NCI-H128 (cell line): ENCODE results near the gene DIP2C.
A peak's percentile ranks its signal among the peaks of the same experiment; 100 is the strongest.
"Not testable (repeated sequence)": the region's sequence is repeated elsewhere in the genome, so short reads cannot be mapped to it uniquely, and the experiment has no call there.

Experiments used
- DNase-seq: peaks from one replicate; lab custom pipeline; 2025; ENCODE audit not compliant: unreplicated experiment; lab: John Stamatoyannopoulos, UW

Gene DIP2C

DNA sequence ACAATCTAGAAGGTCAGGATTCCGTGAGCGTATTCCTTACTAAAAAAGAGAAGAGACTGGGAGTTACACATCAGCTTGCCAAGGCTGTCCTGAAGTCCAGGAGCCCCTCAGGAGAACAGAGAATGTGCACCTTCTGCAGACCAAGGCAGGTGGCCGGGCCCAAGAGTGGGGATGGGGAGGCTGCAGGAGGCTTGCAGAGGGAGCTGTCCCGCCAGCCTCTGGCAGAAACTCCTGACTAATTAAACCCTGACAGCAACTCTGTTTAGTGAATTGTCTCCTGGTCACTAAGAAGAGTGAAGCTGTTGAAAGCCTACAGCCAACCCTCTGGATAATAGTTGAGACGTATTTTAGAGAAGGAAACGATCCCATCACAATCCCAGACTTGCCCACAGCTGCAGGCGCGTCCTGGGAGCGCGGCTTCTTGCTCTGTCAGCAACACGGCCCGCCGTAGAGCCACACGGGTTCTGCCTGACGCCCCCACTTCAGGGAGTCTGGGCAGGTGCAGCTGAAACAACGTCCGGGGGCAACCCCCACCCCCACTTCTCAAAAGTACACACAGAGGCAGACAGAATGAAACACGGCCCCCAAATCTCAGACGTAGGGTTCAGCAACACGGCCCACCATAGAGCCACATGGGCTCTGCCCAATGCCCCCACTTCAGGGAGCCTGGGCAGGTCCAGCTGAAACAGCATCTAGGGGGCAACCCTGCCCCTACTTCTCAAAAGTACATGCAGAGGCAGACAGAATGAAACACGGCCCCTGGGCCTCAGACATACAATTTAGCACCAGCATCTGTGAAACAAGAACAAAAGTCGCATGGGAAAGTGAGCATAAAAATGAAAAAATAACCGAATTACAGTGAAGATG, 45.2 kb downstream of the DIP2C start:
- no peak for DNase-seq

GRCh38 chr10:642186-642890, 47.1 kb downstream of the DIP2C start:
- DNase-seq: no peak

DNA sequence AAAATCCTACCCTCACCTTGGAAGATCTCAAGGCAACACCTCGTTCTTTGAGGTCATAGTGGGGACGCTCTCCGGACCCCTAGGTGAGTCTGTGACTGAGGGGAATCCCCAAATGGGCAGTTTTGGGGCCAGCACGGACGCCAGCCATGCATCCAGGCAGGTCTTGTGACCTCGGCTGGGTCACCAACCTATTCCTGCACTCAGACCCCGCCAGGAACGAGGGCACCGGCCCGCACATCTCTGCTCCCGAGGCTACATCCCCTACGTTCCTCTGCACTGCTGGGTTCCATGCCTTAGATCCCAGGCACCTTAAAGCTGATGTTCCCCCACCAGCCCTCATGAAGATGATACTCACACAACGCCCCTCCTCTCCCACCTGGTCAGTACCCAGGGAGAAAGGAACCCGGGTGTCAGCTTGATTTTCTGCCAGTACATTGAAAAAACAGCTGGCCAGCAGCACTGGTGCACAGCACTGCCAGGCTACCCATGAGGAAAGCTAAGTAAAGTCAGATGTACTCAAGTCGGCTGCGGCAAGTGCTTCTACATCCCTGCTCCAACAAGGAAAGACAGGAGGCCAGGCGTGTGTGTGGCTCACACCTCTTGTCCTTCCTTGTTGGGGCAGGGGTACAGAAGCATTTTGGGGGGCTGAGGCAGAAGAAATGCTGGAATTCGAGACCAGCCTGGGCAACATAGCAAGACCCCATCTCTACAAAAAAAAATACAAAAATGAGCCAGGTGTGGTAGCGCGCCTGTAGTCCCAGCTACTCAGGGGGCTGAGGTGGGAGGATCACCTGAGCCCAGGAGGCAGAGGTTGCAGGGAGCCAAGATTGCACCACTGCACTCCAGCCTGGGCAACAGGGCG, 48.1 kb downstream of the DIP2C start:
- DNase-seq: no peak

DNA sequence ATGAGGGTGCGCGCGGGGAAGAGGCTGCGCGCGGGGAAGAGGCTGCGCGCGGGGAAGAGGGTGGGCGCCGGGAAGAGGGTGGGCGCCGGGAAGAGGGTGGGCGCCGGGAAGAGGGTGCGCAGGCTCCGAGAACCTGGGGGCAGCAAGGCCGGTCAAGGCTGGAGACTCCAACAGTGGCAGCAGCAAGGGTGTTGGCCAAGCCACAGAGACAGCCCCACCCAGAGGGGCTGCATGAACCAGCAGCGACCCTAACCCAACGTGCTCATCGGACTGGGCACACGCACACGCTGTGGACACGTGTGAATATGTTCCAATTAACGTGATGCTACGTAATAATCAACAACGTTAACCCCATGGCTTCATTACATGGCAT, 48.8 kb downstream of the DIP2C start:
- no peak for DNase-seq

DNA sequence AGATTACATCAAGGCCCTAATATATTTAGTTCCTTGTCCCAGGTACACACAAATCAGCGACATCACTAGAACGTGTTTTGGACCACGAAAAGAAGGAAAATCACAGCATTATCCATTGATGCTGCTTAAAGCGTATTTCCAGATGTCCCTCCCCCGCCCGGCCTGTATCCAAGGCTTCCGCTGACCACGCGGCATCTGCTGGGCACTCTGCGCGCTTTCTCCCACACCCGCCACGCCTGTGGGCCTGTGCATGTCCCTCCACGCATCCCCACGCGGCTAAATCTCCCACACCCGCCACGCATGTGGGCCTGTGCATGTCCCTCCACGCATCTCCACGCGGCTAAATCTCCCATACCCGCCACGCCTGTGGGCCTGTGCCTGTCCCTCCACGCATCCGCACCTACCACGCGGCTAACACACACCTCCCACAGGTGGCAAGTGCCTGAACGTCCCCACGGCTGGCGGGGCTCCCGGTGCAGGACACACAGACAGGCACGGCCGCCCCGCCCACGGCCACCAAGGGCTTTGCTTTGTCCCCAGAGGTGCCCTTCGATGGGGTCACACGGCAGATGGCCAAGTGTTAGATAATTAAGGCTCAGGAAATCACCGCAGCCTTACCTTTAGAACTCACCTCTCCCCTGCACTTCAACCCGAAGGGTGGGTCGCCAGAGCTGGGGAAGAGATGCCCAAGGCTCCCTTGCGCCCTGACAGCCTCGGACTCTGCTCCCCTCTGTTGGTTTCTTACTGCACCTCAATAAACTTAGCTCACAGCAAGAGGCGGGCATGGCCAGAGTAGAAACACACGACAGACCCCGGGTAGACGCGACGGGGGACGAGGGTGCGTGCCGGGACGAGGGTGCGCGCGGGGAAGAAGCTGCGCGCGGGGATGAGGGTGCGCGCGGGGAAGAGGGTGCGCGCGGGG, 49.5 kb downstream of the DIP2C start:
- no peak for DNase-seq

DNA sequence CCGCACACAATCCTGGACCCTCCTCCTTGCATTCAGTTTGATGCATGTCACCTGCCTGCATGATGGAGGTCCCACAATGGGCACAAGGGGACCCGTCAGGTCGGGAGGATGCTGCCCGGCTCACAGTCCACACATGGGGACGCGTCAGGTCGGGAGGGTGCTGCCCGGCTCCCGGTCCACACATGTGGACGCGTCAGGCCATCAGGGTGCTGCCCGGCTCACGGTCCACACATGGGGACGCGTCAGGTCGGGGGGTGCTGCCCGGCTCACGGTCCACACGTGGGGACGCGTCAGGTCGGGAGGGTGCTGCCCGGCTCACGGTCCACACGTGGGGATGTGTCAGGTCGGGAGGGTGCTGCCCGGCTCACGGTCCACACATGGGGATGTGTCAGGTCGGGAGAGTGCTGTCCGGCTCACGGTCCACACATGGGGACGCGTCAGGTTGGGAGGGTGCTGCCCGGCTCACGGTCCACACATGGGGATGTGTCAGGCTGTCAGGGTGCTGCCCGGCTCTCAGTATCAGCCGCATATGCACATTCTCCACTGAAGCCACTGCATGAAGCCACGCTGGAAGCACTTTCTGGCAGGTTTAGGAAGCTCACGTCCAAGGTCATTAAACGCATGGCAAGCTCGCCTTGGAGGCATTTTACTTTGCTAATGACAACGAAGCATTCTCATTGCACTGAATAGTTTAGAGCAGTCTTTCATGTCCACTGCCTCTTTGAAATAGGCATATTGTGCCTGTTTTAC, 50.3 kb downstream of the DIP2C start:
- DNase-seq: no peak

DNA sequence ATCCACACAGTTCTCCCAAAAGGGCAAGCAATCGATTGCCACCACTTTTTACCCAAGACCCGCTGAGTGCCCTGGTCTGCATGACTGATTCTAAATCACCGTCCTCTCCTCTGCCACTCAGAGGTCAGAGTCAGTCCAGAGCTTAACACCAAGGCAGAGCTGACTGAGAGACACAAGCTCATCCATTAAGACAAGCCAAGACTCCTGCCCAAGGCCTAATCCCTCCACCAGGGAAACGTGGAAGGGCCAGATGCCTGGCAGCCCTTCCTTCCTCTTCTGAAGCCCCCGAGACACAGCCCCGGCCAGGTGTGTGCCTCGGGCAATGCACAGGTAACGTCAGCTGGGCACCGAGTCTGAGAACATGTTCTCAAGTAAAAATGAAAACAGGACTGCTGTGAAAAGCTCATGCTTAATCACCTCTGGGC, 51.7 kb downstream of the DIP2C start:
- no peak for DNase-seq

DNA sequence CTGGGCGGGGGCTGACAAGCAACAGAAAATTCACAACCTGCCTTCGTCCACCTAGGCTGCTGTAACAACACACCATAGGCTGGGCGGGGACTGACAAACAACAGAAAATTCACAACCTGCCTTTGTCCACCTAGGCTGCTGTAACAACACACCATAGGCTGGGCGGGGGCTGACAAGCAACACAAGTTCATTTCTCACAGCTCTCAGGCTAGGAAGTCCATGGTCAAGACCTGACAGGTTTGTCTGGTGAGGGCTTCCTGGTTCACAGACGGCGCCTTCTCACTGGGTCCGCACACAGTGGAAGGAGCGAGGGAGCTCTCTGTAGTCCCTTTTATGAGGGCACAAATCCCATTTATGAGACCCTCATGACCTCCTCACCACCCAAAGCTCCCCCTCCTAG, 52.2 kb downstream of the DIP2C start:
- no peak for DNase-seq

- DNase-seq: no peak
Observed at GRCh38 chr10:636769-637168, 52.7 kb downstream of the DIP2C start.

GRCh38 chr10:636016-636730, 53.3 kb downstream of the DIP2C start:
- no peak for DNase-seq

DNA sequence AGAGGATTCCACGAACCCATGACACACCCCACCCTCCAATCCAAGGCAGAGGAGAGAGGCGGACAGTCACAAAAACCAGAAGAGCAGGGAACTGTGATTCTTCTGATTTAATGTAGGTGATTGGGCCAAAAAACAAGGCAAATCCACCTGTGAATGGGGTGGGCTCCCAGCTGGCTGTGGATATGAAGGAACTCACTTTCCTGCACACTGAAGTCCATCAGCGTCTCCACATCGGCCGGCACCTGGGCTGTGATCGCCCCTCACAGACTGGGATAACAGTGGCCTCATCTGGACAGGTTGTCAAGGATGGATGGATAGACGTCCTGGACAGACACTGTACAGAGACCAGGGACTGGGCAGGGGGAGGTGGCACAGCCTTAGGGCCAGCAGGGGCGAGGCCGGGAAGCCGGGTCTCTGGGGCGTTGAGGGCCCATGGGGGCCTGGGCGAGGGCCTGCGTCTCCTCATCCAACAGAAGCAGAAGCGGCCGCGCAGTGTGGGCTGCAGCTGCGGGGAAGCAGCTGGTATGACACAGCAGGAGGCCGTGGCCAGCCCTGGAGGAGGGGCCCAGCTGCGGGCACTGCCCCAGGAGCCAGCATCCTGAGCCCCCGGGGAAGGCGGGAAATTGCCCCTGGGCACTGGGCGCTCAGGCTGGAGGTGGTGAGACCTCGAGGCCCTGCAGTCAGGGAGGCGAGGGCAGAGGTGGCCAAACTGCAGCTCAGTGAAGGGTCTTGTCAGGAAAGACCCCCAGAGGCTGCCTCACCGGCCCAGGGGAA, 54.2 kb downstream of the DIP2C start:
- DNase-seq: no peak

GRCh38 chr10:634256-634655, 55.2 kb downstream of the DIP2C start:
- DNase-seq: no peak

DNA sequence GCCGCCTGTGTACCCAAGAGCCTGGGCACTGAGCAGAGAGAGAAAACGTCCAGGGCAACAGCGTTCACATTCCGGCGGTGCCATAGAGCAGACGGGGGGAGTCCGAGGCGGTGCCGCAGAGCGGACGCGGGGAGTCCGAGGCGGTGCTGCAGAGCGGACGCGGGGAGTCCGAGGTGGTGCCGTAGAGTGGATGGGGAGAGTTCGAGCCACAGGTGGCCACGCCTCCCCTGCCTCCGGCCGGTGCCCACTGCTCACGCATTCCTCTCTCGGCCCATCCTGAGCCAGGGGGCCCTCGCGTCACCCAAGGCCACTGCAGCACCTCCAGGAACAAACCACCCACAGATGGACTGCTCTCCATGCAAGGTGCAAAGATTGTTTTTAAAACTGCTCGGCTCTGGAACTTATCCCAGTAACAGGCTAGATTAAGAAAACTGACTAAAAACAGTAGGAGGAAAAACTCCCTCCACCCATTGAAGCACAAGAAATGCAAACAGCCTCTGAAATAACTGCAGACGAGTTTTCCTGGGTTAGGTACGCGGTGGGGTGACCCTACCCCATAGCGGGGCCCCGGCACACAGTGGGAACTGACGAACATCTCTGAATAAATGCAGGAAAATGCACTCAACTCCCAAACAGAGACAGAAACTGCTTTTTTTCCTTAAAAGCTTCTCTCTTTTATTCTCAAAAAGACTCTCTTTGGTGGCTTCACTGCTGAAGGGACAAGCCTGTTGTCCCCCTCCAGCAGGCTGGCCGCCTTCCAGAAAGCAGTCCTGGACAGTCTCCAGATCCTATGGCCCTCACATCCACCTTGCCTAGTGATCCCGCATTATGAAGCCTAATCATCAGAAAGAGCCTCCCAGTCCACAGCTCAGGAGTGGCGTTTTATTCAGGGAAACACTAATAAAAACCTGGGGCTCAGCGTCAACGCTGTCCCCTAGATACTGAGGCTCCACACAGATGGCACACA, 55.9 kb downstream of the DIP2C start:
- DNase-seq: no peak

DNA sequence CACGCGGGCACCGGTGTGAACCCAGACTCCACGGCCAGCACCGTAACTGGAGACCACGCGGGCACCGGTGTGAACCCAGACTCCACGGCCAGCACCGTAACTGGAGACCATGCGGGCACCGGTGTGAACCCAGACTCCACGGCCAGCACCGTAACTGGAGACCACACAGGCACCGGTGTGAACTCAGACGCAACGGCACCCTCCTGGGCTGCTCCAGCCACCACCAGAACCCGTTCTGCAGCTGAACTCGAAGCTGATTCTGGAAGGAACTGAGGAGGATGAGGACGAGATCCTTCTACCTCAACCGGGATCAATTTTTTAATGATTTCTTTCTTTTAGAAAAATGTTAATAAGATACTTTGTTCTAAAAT, 56.7 kb downstream of the DIP2C start:
- DNase-seq: not testable (repeated sequence)

DNA sequence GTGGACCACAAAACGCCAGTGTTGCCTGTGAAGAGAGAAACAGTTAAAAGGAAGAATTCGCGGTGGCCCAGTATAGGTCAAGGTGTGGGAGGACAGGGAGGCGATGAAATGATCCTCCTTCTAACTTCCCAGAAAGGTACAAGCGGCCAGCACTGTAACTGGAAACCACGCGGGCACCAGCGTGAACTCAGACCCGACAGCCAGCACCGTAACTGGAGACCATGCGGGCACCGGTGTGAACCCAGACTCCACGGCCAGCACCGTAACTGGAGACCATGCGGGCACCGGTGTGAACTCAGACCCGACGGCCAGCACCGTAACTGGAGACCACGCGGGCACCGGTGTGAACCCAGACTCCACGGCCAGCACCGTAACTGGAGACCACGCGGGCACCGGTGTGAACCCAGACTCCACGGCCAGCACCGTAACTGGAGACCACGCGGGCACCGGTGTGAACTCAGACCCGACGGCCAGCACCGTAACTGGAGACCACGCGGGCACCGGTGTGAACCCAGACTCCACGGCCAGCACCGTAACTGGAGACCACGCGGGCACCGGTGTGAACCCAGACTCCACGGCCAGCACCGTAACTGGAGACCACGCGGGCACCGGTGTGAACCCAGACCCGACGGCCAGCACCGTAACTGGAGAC, 57.2 kb downstream of the DIP2C start:
- DNase-seq: not testable (repeated sequence)

DNA sequence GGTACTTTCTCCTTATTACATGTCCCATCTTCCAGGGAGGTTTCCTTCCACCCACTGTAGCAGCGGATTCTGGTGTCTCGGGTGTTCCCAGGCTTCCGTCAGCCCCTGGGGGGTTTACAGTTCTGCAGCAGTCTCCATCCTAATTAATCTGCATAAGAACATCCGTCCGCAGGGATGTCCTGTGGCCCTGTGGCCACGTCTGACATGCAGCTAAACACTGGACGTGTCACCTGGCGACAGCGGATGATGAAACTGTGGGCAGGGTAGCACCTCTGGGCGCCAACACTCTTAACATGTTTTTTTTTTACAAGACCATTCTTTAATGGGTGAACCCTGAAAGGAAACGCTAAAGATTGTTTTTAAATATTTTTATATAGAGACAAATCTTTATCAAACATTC, 58.2 kb downstream of the DIP2C start:
- no peak for DNase-seq

DNA sequence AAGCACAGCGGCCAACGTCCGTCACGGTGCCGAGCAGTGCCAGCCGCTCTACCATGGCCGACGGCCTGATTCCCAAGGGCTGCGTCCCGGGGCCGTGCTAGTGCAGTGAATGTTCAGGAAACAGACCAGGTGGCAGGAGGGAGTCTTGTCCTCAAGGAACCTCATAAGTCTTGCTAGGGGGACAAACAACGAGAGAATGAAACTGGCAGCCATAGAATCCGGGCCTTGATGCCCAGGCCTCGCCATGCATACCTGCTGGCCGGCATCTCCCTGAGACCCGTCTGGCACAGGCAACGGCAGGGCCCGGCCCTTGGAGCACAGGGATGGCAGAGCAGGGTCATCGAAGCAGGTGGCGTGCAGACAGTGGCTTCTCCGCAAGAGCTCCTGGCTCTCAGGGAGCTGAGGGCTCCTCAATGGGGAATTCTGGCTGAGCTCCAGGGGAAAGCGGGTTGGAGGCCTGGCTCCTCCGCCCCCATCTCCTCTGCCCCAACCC, 58.8 kb downstream of the DIP2C start:
- DNase-seq: peak; percentile 43
